ENCODE results near the gene OLFML1. TPM values are rescaled to one million over a fixed set of nuclear protein-coding genes. Genes with fewer than 3 reads are reported as not detected.
A peak's percentile ranks its signal among the peaks of the same experiment; 100 is the strongest.

OLFML1 gene
- total and polyA plus RNA-seq, 8 donors: 28.8 to 63.4 (median 45.3) TPM

GRCh38 chr11:7512525-7513233 is 27.4 kb downstream of the OLFML1 start:
- no peaks in the 10 kb centered on the region for H3K9me3 ChIP-seq
- H3K27ac ChIP-seq: peak overlapping the region; percentile 83 to 87
- TF ChIP-seq CTCF (IDR thresholded peaks at IDR 0.05): no peak
- peak overlapping the region in 1 of 2 donors; percentile 80 for H3K4me3 ChIP-seq
- H3K27me3 ChIP-seq: peaks cover 0 to 21% of the 10 kb centered on the region in 2 donors
- DNase-seq (peak; percentile 26 to 87 (median 73)), ATAC-seq (peak; percentile 35)
- intact Hi-C loops (cut with DNase I): no loop called here
- peaks cover 9 to 40% of the 10 kb centered on the region in 2 donors for H3K4me1 ChIP-seq
- no peaks in the 10 kb centered on the region for H3K36me3 ChIP-seq

- Histone ChIP-seq H3K27ac (peak within 1 kb of the TSS; percentile 83 to 87), H3K36me3 (no peaks in the 10 kb centered on the region), H3K27me3 (peaks cover 0 to 21% of the 10 kb centered on the region in 2 donors), H3K4me1 (peaks cover 9 to 40% of the 10 kb centered on the region in 2 donors), H3K4me3 (peak within 1 kb of the TSS; percentile 61 to 80), H3K9me3 (no peaks in the 10 kb centered on the region)
- intact Hi-C loops (cut with DNase I): no loop called here
- DNase-seq (peak; percentile 69 to 96 (median 83)), ATAC-seq (peak; percentile 96)
- TF ChIP-seq CTCF (IDR thresholded peaks at IDR 0.05): peak; percentile 26 to 45
These were observed 28.2 kb downstream of the OLFML1 start, which contains the start of gene PPFIBP2 for GRCh38 chr11:7513234-7514098. PPFIBP2 (plus strand) TSS chr11:7513999; CDS start chr11:7549476, 35,477 bp downstream.

GRCh38 chr11:7514099-7514591 is 28.8 kb downstream of the OLFML1 start:
- peak overlapping the region; percentile 61 to 80 for H3K4me3 ChIP-seq
- peaks cover 9 to 40% of the 10 kb centered on the region in 2 donors for H3K4me1 ChIP-seq
- H3K9me3 ChIP-seq: no peaks in the 10 kb centered on the region
- H3K27ac ChIP-seq: peak overlapping the region; percentile 83 to 87
- no peak for TF ChIP-seq CTCF (IDR thresholded peaks at IDR 0.05)
- ATAC-seq (peak; percentile 12), DNase-seq (peak in 1 of 4 donors; percentile 83)
- no peaks in the 10 kb centered on the region for H3K36me3 ChIP-seq
- intact Hi-C loops (cut with DNase I): no loop called here
- H3K27me3 ChIP-seq: peaks cover 0 to 21% of the 10 kb centered on the region in 2 donors

- Histone ChIP-seq H3K27me3 (peaks cover 0 to 21% of the 10 kb centered on the region in 2 donors), H3K4me1 (peaks cover 9 to 40% of the 10 kb centered on the region in 2 donors), H3K36me3 (no peaks in the 10 kb centered on the region), H3K9me3 (no peaks in the 10 kb centered on the region), H3K27ac (no peak overlapping the region), H3K4me3 (no peak overlapping the region)
- ATAC-seq: no peak
- DNase-seq: no peak
- TF ChIP-seq CTCF (IDR thresholded peaks at IDR 0.05): no peak
- intact Hi-C loops (cut with DNase I): no loop called here
These were observed 30.2 kb downstream of the OLFML1 start for GRCh38 chr11:7515447-7515886.

All from left lung (tissue), 10 donors.